ENCODE measurements around the gene CTNNBL1.

The CTNNBL1 gene

DNA sequence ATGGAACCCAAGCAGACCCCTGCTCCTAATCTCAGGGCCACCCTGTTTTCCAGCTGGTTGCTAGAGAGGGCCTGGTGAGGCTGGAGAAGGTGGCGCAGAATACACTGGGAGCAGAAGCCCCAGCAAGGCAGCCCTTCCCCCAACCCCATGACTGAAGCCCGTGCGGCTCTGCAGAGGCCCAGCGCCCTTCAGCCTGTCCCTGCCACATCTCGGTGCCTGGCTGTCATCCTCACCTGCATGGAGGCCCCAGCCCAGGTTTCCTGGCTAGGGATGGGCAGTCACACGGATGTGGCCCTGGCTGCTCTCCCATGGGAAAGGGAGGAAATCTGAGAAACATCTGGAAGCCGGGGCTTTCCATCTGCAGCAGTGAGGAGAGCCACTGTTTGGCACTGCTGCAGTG lies 183.0 kb downstream of the CTNNBL1 start:
- DNase-seq (ENCODE audit: low read depth) = no peak
- no peak overlapping the region for H3K4me3 ChIP-seq (ENCODE audit: low read length)
- no peak for TF ChIP-seq CTCF (conservative IDR thresholded peaks at IDR 0.05; ENCODE audit: low read length)

DNA sequence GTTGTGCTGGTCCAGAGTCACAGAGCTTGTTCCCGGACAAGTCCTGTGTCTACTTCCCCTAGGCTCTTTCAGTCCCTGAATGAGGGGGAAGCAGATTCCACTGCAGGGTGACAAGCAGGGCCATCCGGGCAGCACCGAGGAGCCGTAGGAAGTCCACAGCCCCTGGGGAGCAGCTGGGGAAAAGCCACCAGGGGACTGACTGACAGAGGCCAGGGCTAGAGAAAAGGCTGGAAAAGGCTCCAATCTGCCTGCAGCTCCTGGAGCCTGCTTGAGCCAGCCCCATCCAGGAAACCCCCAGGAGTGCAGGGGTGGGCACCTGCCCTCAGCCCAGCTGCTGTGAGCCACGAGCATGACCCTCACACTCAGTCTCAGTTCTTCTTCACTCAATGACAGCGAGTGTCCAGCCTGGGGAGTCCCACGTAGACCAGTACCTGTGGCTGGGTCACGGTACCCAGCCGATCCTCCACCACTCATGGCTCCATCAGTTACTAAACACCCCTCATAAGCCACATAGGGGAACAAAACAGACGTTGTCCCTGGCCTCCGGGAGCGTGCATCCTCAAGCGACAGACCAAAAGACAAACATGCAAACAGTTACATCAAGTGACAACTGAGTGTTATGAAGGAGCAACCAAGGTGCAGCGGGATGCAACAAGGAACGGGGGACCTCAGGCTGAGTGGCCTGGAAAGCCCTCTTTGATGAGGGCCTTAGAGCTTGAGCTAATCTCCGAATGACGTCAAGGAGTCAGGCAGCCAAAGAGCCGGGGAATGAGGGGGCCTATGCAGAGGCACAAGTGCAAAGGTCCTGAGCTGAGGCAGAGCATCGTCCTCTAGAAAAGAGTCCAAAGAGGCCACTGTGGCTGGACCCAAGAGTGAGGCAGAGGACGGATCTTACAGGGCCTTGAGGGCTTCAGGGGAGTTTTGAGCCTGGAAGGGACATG lies 184.3 kb downstream of the CTNNBL1 start:
- no peak for DNase-seq (ENCODE audit: low read depth)
- H3K4me3 ChIP-seq (ENCODE audit: low read length) = no peak overlapping the region
- TF ChIP-seq CTCF (conservative IDR thresholded peaks at IDR 0.05; ENCODE audit: low read length) = no peak

- H3K4me3 ChIP-seq (ENCODE audit: low read length) = no peak overlapping the region
- DNase-seq (ENCODE audit: low read depth) = no peak
- no peak for TF ChIP-seq CTCF (conservative IDR thresholded peaks at IDR 0.05; ENCODE audit: low read length)
Observed at GRCh38 chr20:37878835-37879599, 185.2 kb downstream of the CTNNBL1 start.

DNA sequence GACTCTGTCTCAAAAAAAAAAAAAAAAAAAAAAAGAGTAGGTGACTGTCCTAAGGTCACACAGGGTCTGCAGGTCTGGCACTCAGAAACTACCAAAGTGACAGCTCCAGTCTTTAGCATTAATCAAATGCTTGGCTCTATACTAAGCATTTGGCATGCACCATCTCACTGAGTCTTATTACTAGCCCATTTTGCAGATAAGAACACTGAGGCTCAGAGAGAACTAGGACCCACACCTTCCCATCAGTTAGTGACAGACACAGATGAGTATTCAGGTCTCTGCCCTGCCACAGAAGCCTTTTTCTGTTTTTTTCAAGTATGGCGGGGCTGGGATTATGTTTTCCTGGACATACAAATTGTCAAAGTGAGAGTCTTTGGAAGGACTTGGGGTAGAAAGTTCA lies 186.0 kb downstream of the CTNNBL1 start:
- no peak for TF ChIP-seq CTCF (conservative IDR thresholded peaks at IDR 0.05; ENCODE audit: low read length)
- DNase-seq (ENCODE audit: low read depth) = no peak
- H3K4me3 ChIP-seq (ENCODE audit: low read length) = no peak overlapping the region

DNA sequence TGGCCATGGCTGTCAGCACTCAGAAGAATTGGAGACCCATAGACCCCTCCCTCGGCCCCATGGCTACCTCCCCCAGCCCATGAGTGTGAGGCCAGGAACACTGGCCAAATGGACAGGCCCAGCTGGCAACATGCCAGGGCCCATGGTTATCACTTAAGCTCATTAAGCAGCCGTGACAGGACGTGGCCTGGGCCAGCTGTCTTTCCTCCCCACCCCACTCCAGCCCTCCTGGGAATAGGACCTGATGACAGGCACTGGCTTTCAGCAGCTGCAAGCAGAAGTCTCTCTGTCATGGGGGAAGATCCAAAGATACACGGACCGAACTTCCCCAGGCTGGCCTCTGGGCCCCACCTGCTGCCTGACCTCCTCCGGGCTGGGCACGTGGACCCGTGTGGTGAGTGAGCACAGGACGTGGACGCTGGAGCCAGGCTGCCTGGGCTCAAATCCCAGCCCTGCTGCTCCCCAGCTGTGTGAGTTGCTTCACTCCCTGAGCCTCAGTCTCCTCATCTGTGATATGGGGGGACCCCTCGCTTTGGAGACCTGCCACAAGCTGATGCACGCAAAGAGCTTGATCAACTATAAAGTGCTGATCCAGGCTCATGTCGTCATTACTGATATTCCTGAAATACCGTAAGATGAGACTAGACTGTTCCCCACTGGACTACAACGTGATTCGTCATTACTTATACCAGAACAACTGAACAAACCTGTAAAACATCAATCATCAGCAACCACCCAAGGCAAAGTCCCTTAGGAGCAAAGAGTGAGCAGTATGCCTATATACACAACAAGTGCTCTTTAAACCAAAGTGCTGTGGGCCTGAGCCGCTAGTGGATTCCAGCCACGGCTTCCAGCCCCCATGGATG lies 187.1 kb downstream of the CTNNBL1 start:
- H3K4me3 ChIP-seq (ENCODE audit: low read length) = no peak overlapping the region
- TF ChIP-seq CTCF (conservative IDR thresholded peaks at IDR 0.05; ENCODE audit: low read length) = no peak
- DNase-seq (ENCODE audit: low read depth) = no peak

DNA sequence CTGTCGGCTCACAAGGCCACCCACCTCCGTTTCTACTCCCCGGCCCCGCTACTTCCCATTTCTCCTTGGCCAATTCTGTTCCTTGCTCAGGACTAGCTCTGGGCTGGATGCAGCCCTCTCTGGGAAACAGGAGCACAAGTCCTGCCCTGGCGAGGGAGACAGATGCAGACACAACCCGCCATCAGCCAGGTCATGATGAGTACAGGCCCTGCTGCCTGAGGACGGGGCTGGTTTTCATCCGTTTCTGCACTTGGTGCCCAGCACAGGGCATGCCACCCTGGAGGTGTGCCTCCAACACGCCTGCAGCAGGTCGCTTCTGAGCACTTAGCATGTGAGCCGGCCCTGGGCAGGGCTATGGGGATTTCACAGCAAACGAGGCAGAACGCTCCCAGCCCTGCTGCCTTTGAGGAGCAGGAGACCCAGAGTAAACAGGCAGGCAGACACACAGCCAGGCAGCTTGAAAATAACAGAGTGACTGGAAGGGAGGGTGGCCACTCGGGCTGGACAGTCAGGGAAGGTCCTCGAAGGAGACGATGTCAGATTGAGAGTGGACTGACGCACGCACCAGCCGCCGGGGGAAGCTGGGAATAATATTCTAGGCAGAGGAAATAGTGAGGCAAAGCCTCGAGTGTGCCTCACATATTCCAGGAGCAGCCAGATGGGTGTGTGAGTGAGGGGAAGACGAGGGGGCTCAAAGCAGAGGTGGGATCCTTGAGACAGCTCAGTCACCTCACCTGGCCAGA lies 187.9 kb downstream of the CTNNBL1 start:
- no peak for TF ChIP-seq CTCF (conservative IDR thresholded peaks at IDR 0.05; ENCODE audit: low read length)
- no peak for DNase-seq (ENCODE audit: low read depth)

More for the DNA sequence above, 187.9 kb downstream of the CTNNBL1 start:
- H3K4me3 ChIP-seq (ENCODE audit: low read length) = no peak overlapping the region
